Measurements from ENCODE around the gene ZNF324B.

ZNF324B gene

DNA sequence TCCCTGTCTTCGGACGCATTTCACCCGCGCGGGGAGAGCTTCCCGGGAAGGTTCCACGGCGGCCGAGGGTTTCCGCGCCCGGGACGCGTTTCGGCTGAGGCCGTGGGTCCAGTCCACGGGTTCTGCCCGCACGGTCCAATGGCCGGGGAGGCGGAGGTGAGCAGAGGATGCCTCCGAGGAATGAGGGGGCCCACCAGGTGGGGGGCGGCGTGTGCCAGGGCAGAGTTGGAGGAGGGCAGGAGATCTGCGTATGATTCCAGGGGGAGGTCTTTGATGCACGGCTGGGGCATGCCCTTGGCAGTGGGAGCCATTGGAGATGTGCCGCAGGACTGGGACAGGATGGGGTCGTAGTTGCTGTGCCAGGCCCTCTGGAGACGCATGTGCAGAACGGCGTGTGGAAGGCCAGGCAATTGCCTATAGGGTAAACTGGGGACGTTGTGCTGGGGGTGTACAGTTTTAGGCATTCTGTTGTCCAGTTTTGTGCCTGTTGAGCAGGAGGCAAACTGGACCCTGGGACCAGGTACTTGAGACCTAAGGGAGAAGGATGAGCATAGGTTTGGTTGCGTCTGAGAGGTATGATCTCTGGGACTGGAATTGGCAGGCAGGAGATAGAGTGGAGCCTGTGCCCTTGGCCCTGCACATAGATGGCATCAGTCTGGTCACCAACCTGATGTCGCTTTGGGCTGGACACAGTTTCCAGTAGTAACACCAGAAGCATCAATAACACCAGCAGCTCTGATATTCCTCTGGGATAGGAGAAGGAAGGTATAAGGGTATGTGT lies 42.2 kb upstream of the ZNF324B start (continued):
- TF ChIP-seq, protein P1, sequence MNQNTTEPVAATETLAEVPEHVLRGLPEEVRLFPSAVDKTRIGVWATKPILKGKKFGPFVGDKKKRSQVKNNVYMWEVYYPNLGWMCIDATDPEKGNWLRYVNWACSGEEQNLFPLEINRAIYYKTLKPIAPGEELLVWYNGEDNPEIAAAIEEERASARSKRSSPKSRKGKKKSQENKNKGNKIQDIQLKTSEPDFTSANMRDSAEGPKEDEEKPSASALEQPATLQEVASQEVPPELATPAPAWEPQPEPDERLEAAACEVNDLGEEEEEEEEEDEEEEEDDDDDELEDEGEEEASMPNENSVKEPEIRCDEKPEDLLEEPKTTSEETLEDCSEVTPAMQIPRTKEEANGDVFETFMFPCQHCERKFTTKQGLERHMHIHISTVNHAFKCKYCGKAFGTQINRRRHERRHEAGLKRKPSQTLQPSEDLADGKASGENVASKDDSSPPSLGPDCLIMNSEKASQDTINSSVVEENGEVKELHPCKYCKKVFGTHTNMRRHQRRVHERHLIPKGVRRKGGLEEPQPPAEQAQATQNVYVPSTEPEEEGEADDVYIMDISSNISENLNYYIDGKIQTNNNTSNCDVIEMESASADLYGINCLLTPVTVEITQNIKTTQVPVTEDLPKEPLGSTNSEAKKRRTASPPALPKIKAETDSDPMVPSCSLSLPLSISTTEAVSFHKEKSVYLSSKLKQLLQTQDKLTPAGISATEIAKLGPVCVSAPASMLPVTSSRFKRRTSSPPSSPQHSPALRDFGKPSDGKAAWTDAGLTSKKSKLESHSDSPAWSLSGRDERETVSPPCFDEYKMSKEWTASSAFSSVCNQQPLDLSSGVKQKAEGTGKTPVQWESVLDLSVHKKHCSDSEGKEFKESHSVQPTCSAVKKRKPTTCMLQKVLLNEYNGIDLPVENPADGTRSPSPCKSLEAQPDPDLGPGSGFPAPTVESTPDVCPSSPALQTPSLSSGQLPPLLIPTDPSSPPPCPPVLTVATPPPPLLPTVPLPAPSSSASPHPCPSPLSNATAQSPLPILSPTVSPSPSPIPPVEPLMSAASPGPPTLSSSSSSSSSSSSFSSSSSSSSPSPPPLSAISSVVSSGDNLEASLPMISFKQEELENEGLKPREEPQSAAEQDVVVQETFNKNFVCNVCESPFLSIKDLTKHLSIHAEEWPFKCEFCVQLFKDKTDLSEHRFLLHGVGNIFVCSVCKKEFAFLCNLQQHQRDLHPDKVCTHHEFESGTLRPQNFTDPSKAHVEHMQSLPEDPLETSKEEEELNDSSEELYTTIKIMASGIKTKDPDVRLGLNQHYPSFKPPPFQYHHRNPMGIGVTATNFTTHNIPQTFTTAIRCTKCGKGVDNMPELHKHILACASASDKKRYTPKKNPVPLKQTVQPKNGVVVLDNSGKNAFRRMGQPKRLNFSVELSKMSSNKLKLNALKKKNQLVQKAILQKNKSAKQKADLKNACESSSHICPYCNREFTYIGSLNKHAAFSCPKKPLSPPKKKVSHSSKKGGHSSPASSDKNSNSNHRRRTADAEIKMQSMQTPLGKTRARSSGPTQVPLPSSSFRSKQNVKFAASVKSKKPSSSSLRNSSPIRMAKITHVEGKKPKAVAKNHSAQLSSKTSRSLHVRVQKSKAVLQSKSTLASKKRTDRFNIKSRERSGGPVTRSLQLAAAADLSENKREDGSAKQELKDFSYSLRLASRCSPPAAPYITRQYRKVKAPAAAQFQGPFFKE (tag by site-specific recombination; IDR thresholded peaks at IDR 0.05; ENCODE audit: borderline replicate concordance): no peak
- TF ChIP-seq ZNF792 (tag by site-specific recombination; IDR thresholded peaks at IDR 0.05) (no peak), SP3 (tag by site-specific recombination; IDR thresholded peaks at IDR 0.05) (peak; percentile 37; the same call in 1 of the 2 replicates), ZNF521 (tag by site-specific recombination; IDR thresholded peaks at IDR 0.05) (no peak), ZFP69B (tag by site-specific recombination; IDR thresholded peaks at IDR 0.05) (peak; percentile 96), TCF7L2 (IDR thresholded peaks at IDR 0.05; ENCODE audit: borderline replicate concordance, low read depth, low read length) (no peak), ZNF114 (tag by site-specific recombination; IDR thresholded peaks at IDR 0.05) (no peak), SP2 (tag by site-specific recombination; IDR thresholded peaks at IDR 0.05) (peak; percentile 74), ZNF548 (tag by site-specific recombination; IDR thresholded peaks at IDR 0.05) (no peak), SCRT1 (tag by site-specific recombination; IDR thresholded peaks at IDR 0.05; ENCODE audit: borderline replicate concordance) (no peak), YY2 (tag by site-specific recombination; IDR thresholded peaks at IDR 0.05) (no peak), ZNF549 (tag by site-specific recombination; IDR thresholded peaks at IDR 0.05) (no peak), REPIN1 (tag by site-specific recombination; IDR thresholded peaks at IDR 0.05; ENCODE audit: low read depth) (no peak), ZNF544 (tag by site-specific recombination; IDR thresholded peaks at IDR 0.05) (no peak), GLI2 (tag by site-specific recombination; IDR thresholded peaks at IDR 0.05; ENCODE audit: borderline replicate concordance, low read depth) (no peak), ZBTB20 (tag by site-specific recombination; IDR thresholded peaks at IDR 0.05) (peak; percentile 77; the same call in 1 of the 2 replicates), ZNF19 (tag by site-specific recombination; IDR thresholded peaks at IDR 0.05; ENCODE audit: low read depth) (0 out of 2 replicates have a peak, but pooled peaks have one; percentile 10), GLI4 (tag by site-specific recombination; IDR thresholded peaks at IDR 0.05) (peak; percentile 13; the same call in 1 of the 2 replicates), ZNF610 (tag by site-specific recombination; IDR thresholded peaks at IDR 0.05; ENCODE audit: borderline replicate concordance) (no peak)
- TF ChIP-seq, protein P2, sequence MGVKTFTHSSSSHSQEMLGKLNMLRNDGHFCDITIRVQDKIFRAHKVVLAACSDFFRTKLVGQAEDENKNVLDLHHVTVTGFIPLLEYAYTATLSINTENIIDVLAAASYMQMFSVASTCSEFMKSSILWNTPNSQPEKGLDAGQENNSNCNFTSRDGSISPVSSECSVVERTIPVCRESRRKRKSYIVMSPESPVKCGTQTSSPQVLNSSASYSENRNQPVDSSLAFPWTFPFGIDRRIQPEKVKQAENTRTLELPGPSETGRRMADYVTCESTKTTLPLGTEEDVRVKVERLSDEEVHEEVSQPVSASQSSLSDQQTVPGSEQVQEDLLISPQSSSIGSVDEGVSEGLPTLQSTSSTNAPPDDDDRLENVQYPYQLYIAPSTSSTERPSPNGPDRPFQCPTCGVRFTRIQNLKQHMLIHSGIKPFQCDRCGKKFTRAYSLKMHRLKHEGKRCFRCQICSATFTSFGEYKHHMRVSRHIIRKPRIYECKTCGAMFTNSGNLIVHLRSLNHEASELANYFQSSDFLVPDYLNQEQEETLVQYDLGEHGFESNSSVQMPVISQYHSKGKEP (tag by site-specific recombination; IDR thresholded peaks at IDR 0.05): no peak
- TF ChIP-seq, protein P3, sequence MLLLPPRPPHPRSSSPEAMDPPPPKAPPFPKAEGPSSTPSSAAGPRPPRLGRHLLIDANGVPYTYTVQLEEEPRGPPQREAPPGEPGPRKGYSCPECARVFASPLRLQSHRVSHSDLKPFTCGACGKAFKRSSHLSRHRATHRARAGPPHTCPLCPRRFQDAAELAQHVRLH (tag by site-specific recombination; IDR thresholded peaks at IDR 0.05): no peak
- TF ChIP-seq, protein P4, sequence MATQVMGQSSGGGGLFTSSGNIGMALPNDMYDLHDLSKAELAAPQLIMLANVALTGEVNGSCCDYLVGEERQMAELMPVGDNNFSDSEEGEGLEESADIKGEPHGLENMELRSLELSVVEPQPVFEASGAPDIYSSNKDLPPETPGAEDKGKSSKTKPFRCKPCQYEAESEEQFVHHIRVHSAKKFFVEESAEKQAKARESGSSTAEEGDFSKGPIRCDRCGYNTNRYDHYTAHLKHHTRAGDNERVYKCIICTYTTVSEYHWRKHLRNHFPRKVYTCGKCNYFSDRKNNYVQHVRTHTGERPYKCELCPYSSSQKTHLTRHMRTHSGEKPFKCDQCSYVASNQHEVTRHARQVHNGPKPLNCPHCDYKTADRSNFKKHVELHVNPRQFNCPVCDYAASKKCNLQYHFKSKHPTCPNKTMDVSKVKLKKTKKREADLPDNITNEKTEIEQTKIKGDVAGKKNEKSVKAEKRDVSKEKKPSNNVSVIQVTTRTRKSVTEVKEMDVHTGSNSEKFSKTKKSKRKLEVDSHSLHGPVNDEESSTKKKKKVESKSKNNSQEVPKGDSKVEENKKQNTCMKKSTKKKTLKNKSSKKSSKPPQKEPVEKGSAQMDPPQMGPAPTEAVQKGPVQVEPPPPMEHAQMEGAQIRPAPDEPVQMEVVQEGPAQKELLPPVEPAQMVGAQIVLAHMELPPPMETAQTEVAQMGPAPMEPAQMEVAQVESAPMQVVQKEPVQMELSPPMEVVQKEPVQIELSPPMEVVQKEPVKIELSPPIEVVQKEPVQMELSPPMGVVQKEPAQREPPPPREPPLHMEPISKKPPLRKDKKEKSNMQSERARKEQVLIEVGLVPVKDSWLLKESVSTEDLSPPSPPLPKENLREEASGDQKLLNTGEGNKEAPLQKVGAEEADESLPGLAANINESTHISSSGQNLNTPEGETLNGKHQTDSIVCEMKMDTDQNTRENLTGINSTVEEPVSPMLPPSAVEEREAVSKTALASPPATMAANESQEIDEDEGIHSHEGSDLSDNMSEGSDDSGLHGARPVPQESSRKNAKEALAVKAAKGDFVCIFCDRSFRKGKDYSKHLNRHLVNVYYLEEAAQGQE (tag by site-specific recombination; IDR thresholded peaks at IDR 0.05): no peak
- TF ChIP-seq, protein P5, sequence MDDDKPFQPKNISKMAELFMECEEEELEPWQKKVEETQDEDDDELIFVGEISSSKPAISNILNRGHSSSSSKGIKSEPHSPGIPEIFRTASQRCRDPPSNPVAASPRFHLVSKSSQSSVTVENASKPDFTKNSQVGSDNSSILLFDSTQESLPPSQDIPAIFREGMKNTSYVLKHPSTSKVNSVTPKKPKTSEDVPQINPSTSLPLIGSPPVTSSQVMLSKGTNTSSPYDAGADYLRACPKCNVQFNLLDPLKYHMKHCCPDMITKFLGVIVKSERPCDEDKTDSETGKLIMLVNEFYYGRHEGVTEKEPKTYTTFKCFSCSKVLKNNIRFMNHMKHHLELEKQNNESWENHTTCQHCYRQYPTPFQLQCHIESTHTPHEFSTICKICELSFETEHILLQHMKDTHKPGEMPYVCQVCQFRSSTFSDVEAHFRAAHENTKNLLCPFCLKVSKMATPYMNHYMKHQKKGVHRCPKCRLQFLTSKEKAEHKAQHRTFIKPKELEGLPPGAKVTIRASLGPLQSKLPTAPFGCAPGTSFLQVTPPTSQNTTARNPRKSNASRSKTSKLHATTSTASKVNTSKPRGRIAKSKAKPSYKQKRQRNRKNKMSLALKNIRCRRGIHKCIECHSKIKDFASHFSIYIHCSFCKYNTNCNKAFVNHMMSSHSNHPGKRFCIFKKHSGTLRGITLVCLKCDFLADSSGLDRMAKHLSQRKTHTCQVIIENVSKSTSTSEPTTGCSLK (tag by site-specific recombination; IDR thresholded peaks at IDR 0.05): no peak
- TF ChIP-seq, protein P6, sequence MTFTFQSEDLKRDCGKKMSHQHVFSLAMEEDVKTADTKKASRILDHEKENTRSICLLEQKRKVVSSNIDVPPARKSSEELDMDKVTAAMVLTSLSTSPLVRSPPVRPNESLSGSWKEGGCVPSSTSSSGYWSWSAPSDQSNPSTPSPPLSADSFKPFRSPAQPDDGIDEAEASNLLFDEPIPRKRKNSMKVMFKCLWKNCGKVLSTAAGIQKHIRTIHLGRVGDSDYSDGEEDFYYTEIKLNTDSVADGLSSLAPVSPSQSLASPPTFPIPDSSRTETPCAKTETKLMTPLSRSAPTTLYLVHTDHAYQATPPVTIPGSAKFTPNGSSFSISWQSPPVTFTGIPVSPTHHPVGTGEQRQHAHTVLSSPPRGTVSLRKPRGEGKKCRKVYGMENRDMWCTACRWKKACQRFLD (tag by site-specific recombination; IDR thresholded peaks at IDR 0.05): no peak

Data from HEK293 (cell line).